ENCODE results near the gene INPP5A.

DNA sequence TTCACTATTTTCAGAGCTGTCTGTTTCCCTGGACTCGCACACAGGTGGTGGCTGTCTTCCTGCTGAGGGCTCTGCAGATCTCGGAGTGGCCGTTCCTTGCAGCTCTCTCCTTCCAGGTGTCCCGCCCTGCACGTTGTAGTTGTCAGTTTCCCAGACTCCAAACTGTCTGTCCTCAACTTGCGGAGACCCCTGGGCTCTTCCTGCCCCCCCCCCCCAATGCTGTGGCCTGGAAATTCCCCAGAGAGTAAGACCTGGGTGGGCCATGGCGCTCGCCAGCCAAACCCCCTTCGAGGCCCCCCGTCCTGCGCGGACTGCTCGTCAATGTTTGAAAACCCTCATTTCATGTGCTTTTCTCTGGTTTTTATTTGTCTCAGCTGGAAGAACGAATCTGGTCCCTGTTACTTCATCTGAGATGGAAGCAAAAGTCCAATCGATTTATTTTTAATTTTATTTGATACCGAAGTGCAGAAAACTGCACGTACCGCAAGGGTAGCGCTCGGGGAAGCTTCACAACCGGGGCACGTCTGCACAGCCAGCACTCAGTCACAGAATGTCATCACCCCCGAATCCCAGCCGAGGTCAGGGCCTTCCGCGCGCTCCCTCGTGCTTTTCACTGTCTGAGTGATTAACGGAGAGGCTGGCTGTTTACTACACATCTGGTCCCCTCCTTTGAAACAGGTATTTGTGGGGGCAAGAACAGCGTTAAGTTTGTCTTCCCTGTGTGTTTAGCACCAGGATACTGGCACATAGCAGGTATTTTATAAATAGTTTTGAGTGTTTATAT is 294.8 kb downstream of the INPP5A start:
- TF ChIP-seq, protein P1, sequence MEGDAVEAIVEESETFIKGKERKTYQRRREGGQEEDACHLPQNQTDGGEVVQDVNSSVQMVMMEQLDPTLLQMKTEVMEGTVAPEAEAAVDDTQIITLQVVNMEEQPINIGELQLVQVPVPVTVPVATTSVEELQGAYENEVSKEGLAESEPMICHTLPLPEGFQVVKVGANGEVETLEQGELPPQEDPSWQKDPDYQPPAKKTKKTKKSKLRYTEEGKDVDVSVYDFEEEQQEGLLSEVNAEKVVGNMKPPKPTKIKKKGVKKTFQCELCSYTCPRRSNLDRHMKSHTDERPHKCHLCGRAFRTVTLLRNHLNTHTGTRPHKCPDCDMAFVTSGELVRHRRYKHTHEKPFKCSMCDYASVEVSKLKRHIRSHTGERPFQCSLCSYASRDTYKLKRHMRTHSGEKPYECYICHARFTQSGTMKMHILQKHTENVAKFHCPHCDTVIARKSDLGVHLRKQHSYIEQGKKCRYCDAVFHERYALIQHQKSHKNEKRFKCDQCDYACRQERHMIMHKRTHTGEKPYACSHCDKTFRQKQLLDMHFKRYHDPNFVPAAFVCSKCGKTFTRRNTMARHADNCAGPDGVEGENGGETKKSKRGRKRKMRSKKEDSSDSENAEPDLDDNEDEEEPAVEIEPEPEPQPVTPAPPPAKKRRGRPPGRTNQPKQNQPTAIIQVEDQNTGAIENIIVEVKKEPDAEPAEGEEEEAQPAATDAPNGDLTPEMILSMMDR (IDR thresholded peaks at IDR 0.05) = no peak
- TF ChIP-seq POLR2AphosphoS5 (IDR thresholded peaks at IDR 0.05) = no peak
- TF ChIP-seq POLR2A (IDR thresholded peaks at IDR 0.05) = no peak
